ENCODE results near the gene STX12.
"Not testable (repeated sequence)": the region's sequence is repeated elsewhere in the genome, so short reads cannot be mapped to it uniquely, and the experiment has no call there.

The STX12 gene

DNA sequence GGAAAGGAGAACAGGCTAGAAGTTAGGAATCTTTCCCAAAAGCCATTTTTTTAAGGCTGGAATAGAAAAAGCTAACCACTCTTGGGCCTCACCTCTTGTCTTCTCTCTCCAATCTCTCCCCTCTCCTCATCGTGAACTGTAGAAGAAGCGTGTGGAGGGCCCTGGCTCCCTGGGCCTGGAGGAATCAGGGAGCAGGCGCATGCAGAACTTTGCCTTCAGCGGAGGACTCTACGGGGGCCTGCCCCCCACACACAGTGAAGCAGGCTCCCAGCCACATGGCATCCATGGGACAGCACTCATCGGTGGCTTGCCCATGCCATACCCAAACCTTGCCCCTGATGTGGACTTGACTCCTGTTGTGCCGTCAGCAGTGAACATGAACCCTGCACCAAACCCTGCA lies 76.9 kb downstream of the STX12 start:
- Histone ChIP-seq H3K9ac (ENCODE audit: low read depth, low read length, poor library complexity, severe bottlenecking) (no peak overlapping the region), H3K36me3 (ENCODE audit: insufficient read depth, low read length) (peaks cover 62% of the 10 kb centered on the region), H4K20me1 (ENCODE audit: insufficient read depth, low read length, poor library complexity, severe bottlenecking) (no peaks in the 10 kb centered on the region), H3K4me2 (ENCODE audit: low read depth, low read length, poor library complexity, severe bottlenecking) (no peak overlapping the region), H3K9me2 (replicated peaks; ENCODE audit: low read depth, low read length) (no peaks in the 10 kb centered on the region), H3K79me2 (ENCODE audit: insufficient read depth, low read length) (no peaks in the 10 kb centered on the region), H3K27me3 (ENCODE audit: insufficient read depth, low read length, poor library complexity, severe bottlenecking) (no peaks in the 10 kb centered on the region), H2AFZ (ENCODE audit: low read length) (no peak overlapping the region), H3K4me3 (ENCODE audit: low read length, poor library complexity, severe bottlenecking) (no peak overlapping the region), H3K4me1 (ENCODE audit: insufficient read depth, low read length, poor library complexity, severe bottlenecking) (no peaks in the 10 kb centered on the region), H3K9me3 (ENCODE audit: insufficient read depth, low read depth, low read length) (no peaks in the 10 kb centered on the region), H3F3A (ENCODE audit: low read depth) (no peaks in the 10 kb centered on the region; the same call in 1 of the 2 replicates)
- no peak for TF ChIP-seq EZH2phosphoT487 (IDR thresholded peaks at IDR 0.05; ENCODE audit: borderline replicate concordance)
- TF ChIP-seq, protein P1, sequence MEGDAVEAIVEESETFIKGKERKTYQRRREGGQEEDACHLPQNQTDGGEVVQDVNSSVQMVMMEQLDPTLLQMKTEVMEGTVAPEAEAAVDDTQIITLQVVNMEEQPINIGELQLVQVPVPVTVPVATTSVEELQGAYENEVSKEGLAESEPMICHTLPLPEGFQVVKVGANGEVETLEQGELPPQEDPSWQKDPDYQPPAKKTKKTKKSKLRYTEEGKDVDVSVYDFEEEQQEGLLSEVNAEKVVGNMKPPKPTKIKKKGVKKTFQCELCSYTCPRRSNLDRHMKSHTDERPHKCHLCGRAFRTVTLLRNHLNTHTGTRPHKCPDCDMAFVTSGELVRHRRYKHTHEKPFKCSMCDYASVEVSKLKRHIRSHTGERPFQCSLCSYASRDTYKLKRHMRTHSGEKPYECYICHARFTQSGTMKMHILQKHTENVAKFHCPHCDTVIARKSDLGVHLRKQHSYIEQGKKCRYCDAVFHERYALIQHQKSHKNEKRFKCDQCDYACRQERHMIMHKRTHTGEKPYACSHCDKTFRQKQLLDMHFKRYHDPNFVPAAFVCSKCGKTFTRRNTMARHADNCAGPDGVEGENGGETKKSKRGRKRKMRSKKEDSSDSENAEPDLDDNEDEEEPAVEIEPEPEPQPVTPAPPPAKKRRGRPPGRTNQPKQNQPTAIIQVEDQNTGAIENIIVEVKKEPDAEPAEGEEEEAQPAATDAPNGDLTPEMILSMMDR (conservative IDR thresholded peaks at IDR 0.05; ENCODE audit: low read length), result no peak

DNA sequence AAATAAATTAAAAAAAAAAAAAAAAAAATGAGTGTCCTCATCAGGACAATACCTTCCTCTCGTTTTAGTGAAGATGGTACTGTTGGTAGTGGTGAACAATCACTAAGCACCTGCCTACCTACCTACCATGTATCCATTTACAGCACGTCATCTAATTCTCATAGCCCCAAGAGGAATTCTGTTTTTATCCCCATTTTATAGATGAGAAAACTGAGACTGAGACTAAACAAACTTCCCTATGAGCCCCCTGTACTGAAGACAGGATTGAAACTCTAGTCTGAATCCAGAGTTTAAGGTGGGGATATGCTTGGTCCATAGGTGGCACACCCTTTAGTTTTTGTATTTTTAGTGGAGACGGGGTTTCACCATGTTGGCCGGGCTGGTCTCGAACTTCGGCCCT lies 82.1 kb downstream of the STX12 start:
- no peak overlapping the region for H3K4me2 ChIP-seq (ENCODE audit: low read depth, low read length, poor library complexity, severe bottlenecking)

GRCh38 chr1:27856561-27857343 lies 83.7 kb downstream of the STX12 start:
- Histone ChIP-seq H3K79me2 (ENCODE audit: insufficient read depth, low read length) (no peaks in the 10 kb centered on the region), H3K9me2 (replicated peaks; ENCODE audit: low read depth, low read length) (no peaks in the 10 kb centered on the region), H3F3A (ENCODE audit: low read depth) (no peaks in the 10 kb centered on the region), H3K4me3 (ENCODE audit: low read length, poor library complexity, severe bottlenecking) (no peak overlapping the region), H3K9me3 (ENCODE audit: insufficient read depth, low read depth, low read length) (no peaks in the 10 kb centered on the region), H4K20me1 (ENCODE audit: insufficient read depth, low read length, poor library complexity, severe bottlenecking) (no peaks in the 10 kb centered on the region), H3K4me1 (ENCODE audit: insufficient read depth, low read length, poor library complexity, severe bottlenecking) (peaks cover 6% of the 10 kb centered on the region), H3K36me3 (ENCODE audit: insufficient read depth, low read length) (peaks cover 2% of the 10 kb centered on the region; the same call in 1 of the 2 replicates), H2AFZ (ENCODE audit: low read length) (no peak overlapping the region), H3K9ac (ENCODE audit: low read depth, low read length, poor library complexity, severe bottlenecking) (no peak overlapping the region), H3K27me3 (ENCODE audit: insufficient read depth, low read length, poor library complexity, severe bottlenecking) (no peaks in the 10 kb centered on the region), H3K4me2 (ENCODE audit: low read depth, low read length, poor library complexity, severe bottlenecking) (no peak overlapping the region)
- no peak for TF ChIP-seq EZH2phosphoT487 (IDR thresholded peaks at IDR 0.05; ENCODE audit: borderline replicate concordance)
- TF ChIP-seq, protein P1 (conservative IDR thresholded peaks at IDR 0.05; ENCODE audit: low read length), result no peak

More for the DNA sequence above, 82.1 kb downstream of the STX12 start:
- Histone ChIP-seq H3K9me2 (replicated peaks; ENCODE audit: low read depth, low read length) (no peaks in the 10 kb centered on the region), H3K9me3 (ENCODE audit: insufficient read depth, low read depth, low read length) (no peaks in the 10 kb centered on the region), H3K9ac (ENCODE audit: low read depth, low read length, poor library complexity, severe bottlenecking) (no peak overlapping the region), H3K4me1 (ENCODE audit: insufficient read depth, low read length, poor library complexity, severe bottlenecking) (peaks cover 6% of the 10 kb centered on the region), H3K36me3 (ENCODE audit: insufficient read depth, low read length) (peaks cover 18% of the 10 kb centered on the region), H2AFZ (ENCODE audit: low read length) (no peak overlapping the region), H3K27me3 (ENCODE audit: insufficient read depth, low read length, poor library complexity, severe bottlenecking) (no peaks in the 10 kb centered on the region), H3F3A (ENCODE audit: low read depth) (no peaks in the 10 kb centered on the region; the same call in 1 of the 2 replicates), H3K4me3 (ENCODE audit: low read length, poor library complexity, severe bottlenecking) (no peak overlapping the region), H3K79me2 (ENCODE audit: insufficient read depth, low read length) (no peaks in the 10 kb centered on the region), H4K20me1 (ENCODE audit: insufficient read depth, low read length, poor library complexity, severe bottlenecking) (no peaks in the 10 kb centered on the region)
- TF ChIP-seq, protein P1 (conservative IDR thresholded peaks at IDR 0.05; ENCODE audit: low read length), result no peak
- no peak for TF ChIP-seq EZH2phosphoT487 (IDR thresholded peaks at IDR 0.05; ENCODE audit: borderline replicate concordance)

- not testable (repeated sequence) for H3K9me2 ChIP-seq (replicated peaks; ENCODE audit: low read depth, low read length); H3K4me2 ChIP-seq (ENCODE audit: low read depth, low read length, poor library complexity, severe bottlenecking); H3K9me3 ChIP-seq (ENCODE audit: insufficient read depth, low read depth, low read length); H3K27me3 ChIP-seq (ENCODE audit: insufficient read depth, low read length, poor library complexity, severe bottlenecking); H3K4me1 ChIP-seq (ENCODE audit: insufficient read depth, low read length, poor library complexity, severe bottlenecking); H3K36me3 ChIP-seq (ENCODE audit: insufficient read depth, low read length); H3F3A ChIP-seq (ENCODE audit: low read depth); H2AFZ ChIP-seq (ENCODE audit: low read length); H4K20me1 ChIP-seq (ENCODE audit: insufficient read depth, low read length, poor library complexity, severe bottlenecking); H3K79me2 ChIP-seq (ENCODE audit: insufficient read depth, low read length); H3K4me3 ChIP-seq (ENCODE audit: low read length, poor library complexity, severe bottlenecking); H3K9ac ChIP-seq (ENCODE audit: low read depth, low read length, poor library complexity, severe bottlenecking)
Measured at GRCh38 chr1:27857552-27857951, 84.5 kb downstream of the STX12 start.
